Measurements from ENCODE around the gene ACAA2. TPM values are rescaled to one million over a fixed set of nuclear protein-coding genes. Genes with fewer than 3 reads are reported as not detected.

ACAA2 gene
- polyA plus RNA-seq, 1 donor (not counting 4 experiments of a cell fraction or from before 2014, with no cell fraction given) = 2.3 TPM

DNA sequence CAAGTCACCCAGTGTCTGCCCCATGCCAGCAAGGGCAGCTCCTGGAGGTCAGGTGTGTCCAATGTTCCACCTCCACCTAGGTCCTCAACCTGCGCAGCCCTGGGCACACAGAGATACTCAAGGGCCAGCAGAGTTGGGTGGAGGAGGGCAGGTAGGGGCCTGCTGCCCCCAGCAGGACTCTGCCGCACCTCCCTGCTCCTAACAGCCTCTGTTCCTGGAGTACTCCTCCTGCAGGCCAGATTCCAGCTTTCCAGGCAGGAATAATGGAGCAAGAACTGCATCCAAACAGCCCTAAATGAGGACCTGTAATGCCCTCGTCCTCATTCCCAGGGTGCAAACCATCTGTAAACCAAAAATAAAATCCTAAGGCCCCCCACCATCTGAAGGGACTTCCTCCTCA lies 44.4 kb upstream of the ACAA2 start:
- dilution Hi-C loops (cut with MboI; ENCODE audit: extremely low pct_ligation_motif_present, low sequenced_read_pairs) = no loop called here
- no peak for TF ChIP-seq EZH2 (IDR thresholded peaks at IDR 0.05; ENCODE audit: low read length)
- TF ChIP-seq, protein P1, sequence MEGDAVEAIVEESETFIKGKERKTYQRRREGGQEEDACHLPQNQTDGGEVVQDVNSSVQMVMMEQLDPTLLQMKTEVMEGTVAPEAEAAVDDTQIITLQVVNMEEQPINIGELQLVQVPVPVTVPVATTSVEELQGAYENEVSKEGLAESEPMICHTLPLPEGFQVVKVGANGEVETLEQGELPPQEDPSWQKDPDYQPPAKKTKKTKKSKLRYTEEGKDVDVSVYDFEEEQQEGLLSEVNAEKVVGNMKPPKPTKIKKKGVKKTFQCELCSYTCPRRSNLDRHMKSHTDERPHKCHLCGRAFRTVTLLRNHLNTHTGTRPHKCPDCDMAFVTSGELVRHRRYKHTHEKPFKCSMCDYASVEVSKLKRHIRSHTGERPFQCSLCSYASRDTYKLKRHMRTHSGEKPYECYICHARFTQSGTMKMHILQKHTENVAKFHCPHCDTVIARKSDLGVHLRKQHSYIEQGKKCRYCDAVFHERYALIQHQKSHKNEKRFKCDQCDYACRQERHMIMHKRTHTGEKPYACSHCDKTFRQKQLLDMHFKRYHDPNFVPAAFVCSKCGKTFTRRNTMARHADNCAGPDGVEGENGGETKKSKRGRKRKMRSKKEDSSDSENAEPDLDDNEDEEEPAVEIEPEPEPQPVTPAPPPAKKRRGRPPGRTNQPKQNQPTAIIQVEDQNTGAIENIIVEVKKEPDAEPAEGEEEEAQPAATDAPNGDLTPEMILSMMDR (optimal IDR thresholded peaks at IDR 0.05 in 1 of 3, IDR thresholded peaks at IDR 0.05 in 1 of 3, conservative IDR thresholded peaks at IDR 0.05 in 1 of 3; ENCODE audit: extremely low read depth in 1 of 3, insufficient read depth in 2 of 3, low read length in 3 of 3) = peak in 1 of 3 experiments; percentile 29
- peaks cover 13% of the 10 kb centered on the region for H3K4me1 ChIP-seq (ENCODE audit: control insufficient read depth, extremely low read depth, insufficient read depth, low read length)
- H3K9ac ChIP-seq (ENCODE audit: control insufficient read depth, extremely low read depth, insufficient read depth, low read length) = no peak overlapping the region
- no peaks in the 10 kb centered on the region for H3K27me3 ChIP-seq (ENCODE audit: control insufficient read depth, extremely low read depth, insufficient read depth, low read length)
- no peaks in the 10 kb centered on the region for H3K79me2 ChIP-seq (ENCODE audit: control insufficient read depth, insufficient read depth, low read length)
- no peaks in the 10 kb centered on the region for H3K9me3 ChIP-seq (ENCODE audit: control insufficient read depth, low read depth, low read length)
- no peaks in the 10 kb centered on the region for H3K36me3 ChIP-seq (ENCODE audit: control insufficient read depth in 2 of 2, extremely low read depth in 1 of 2, insufficient read depth in 2 of 2, low read length in 2 of 2)
- no peaks in the 10 kb centered on the region for H3K9me1 ChIP-seq (ENCODE audit: control insufficient read depth, extremely low read depth, insufficient read depth, low read length)
- no peak for DNase-seq (ENCODE audit: low read depth, low spot score)
- no peak overlapping the region for H3K4me2 ChIP-seq (ENCODE audit: control insufficient read depth, extremely low read depth, insufficient read depth, low read depth, low read length)
- no peak overlapping the region for H3K4me3 ChIP-seq (ENCODE audit: control insufficient read depth in 2 of 3, extremely low read depth in 1 of 3, insufficient read depth in 2 of 3, low read depth in 1 of 3, low read length in 3 of 3)
- no peak for FAIRE-seq
- no peak overlapping the region for H3K27ac ChIP-seq (ENCODE audit: control insufficient read depth, insufficient read depth, low read length)
- H4K20me1 ChIP-seq (ENCODE audit: control insufficient read depth, extremely low read depth, insufficient read depth, low read length) = no peaks in the 10 kb centered on the region
- no peak overlapping the region for H2AFZ ChIP-seq (ENCODE audit: control insufficient read depth, low read length)

DNA sequence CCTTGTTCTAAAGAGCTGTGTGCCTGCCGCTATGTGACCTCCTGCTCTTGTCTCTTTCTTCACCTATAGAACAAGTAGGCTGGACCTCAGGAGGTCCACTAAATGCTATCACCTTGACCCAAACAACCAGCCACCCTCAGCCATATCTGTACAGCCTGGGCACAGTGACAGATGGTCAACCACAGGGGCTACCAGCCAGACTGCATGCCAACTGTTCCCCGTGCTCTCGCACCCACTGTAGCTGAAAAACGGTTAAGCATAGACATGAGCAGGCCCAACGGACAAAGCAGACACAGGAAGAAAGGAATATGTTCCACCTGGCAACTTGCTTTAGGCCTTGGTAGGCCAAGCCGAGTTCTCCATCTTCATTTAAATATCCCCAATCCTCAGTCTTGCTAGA lies 43.2 kb upstream of the ACAA2 start:
- dilution Hi-C loops (cut with MboI; ENCODE audit: extremely low pct_ligation_motif_present, low sequenced_read_pairs) = no loop called here
- Histone ChIP-seq H2AFZ (ENCODE audit: control insufficient read depth, low read length) (no peak overlapping the region), H3K4me1 (ENCODE audit: control insufficient read depth, extremely low read depth, insufficient read depth, low read length) (peaks cover 13% of the 10 kb centered on the region), H3K79me2 (ENCODE audit: control insufficient read depth, insufficient read depth, low read length) (no peaks in the 10 kb centered on the region), H3K36me3 (ENCODE audit: control insufficient read depth in 2 of 2, extremely low read depth in 1 of 2, insufficient read depth in 2 of 2, low read length in 2 of 2) (no peaks in the 10 kb centered on the region), H3K4me3 (ENCODE audit: control insufficient read depth in 2 of 3, extremely low read depth in 1 of 3, insufficient read depth in 2 of 3, low read depth in 1 of 3, low read length in 3 of 3) (no peak overlapping the region), H3K27me3 (ENCODE audit: control insufficient read depth, extremely low read depth, insufficient read depth, low read length) (no peaks in the 10 kb centered on the region), H3K9ac (ENCODE audit: control insufficient read depth, extremely low read depth, insufficient read depth, low read length) (no peak overlapping the region), H3K4me2 (ENCODE audit: control insufficient read depth, extremely low read depth, insufficient read depth, low read depth, low read length) (no peak overlapping the region), H3K9me1 (ENCODE audit: control insufficient read depth, extremely low read depth, insufficient read depth, low read length) (no peaks in the 10 kb centered on the region), H4K20me1 (ENCODE audit: control insufficient read depth, extremely low read depth, insufficient read depth, low read length) (no peaks in the 10 kb centered on the region), H3K27ac (ENCODE audit: control insufficient read depth, insufficient read depth, low read length) (no peak overlapping the region), H3K9me3 (ENCODE audit: control insufficient read depth, low read depth, low read length) (no peaks in the 10 kb centered on the region)
- TF ChIP-seq EZH2 (IDR thresholded peaks at IDR 0.05; ENCODE audit: low read length) = no peak
- TF ChIP-seq, protein P1 (optimal IDR thresholded peaks at IDR 0.05 in 1 of 3, IDR thresholded peaks at IDR 0.05 in 1 of 3, conservative IDR thresholded peaks at IDR 0.05 in 1 of 3; ENCODE audit: extremely low read depth in 1 of 3, insufficient read depth in 2 of 3, low read length in 3 of 3) = no peak
- DNase-seq (ENCODE audit: low read depth, low spot score) = no peak
- no peak for FAIRE-seq

Data from keratinocyte (primary cell).